DMS79 (cell line): ENCODE data around the gene EYS.
"Not testable (repeated sequence)": the region's sequence is repeated elsewhere in the genome, so short reads cannot be mapped to it uniquely, and the experiment has no call there.

ENCODE experiments used
- DNase-seq: peaks from one replicate; lab custom pipeline; 2025; lab: John Stamatoyannopoulos, UW

EYS gene

DNA sequence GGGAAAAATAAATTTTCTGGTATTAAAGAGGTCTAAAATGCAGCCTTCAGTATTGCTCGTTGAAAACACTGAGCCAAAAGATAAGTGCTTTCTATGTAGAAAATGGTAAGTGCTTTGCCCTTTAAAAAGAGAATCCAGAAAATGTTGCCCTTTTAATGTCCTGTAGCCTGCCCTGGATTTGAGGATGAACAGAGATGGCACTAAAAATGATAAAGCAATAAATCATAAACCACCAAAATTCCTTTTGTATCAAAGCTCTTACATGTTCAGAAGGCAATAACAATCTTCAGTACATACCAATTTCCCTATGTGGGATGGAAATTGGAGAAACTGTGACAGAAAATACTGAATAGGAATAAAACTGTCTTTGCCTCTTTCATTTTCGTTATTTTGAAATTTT lies 1665.7 kb downstream of the EYS start:
- no peak for DNase-seq

DNA sequence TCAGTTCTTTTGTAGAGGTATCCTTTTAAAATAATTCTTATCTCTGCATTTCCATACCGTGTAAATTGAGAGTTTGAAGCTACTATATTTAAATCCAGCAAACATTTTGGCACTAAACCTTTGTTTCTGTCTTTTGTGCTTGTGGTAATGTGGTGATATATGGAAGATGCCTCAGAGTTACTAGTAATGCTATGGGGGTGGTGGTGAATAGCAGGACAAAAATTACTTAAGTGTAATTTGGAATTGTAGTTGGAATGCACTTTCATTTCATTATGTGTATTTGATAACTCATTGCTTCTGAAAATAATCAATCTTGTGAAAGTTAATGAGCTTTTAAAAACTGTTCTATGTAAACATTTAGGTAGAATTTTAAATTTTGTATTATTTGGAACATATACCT lies 1666.9 kb downstream of the EYS start:
- DNase-seq: no peak

DNA sequence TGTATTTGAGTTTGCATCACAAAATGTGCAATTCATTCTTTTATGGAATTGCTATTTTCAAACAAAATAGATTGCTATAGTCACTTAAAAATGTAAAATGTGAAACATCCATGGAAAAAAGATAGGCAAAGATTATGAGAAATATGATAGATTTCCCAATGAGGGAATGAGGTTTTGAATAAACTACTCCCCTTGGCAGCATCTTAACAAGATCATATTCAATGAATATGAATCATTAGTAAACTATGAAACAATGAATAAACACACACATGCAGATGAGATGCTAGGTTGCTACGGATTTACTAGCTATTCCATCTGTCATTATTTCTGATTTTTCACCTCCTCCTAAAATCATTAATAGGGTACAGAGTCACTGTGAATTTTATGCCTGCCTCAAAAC lies 1669.6 kb downstream of the EYS start:
- DNase-seq: no peak

DNA sequence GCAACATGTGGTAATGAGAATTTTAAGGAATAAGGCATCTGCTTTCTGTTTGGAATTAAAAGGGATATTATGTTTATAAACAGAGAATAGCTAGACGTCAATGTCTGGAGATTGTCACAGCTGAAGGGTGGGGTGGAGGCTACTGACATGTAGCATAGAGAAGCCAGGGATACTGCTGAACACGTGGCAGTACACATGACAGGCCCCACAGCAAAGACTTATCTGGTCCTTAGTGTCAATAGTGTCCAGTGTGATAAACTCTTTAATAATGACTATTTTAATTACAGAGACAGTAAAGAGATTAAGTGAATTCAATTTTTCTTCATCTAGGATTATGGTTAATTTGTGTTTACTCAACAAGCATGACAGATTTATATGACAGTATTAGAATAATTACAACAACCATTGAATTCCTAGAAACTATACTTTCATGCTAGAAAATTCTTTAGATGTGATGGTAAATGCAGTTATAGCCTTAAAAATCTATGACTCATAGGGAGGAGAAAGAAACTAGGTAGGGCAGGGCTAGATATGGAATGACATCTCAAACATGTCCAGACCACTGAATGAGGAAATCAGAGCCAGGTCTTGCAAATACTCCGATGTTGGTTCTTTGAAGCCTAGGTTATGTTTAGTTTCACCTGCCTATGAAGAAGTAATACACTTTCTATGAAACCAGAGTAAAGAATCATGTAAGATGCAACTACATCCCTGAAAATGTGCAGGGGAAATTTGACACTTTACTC lies 1671.9 kb downstream of the EYS start:
- no peak for DNase-seq

DNA sequence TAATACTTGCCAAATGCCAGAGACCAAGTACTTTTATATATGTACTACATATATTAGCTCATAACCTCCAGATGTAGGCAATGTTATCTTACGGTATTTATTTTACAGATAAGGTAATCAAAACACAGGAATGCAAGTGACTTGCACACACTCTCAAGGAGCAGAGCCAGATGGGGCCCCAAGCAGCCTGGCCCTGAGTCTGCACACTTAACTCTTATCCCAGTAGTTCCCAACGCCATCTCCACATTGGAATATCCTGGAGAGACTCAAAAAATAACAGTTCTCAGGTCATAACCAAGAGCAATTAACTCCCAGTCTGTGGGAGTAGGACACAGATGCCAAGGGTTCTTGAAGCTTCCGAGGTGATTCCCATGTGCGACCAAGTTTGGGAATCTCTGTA lies 1672.7 kb downstream of the EYS start:
- no peak for DNase-seq

- DNase-seq: not testable (repeated sequence)
Observed at GRCh38 chr6:64030950-64031618, 1675.9 kb downstream of the EYS start.

GRCh38 chr6:64023693-64024092 lies 1683.3 kb downstream of the EYS start:
- no peak for DNase-seq

GRCh38 chr6:64014595-64014994 lies 1692.4 kb downstream of the EYS start:
- no peak for DNase-seq

DNA sequence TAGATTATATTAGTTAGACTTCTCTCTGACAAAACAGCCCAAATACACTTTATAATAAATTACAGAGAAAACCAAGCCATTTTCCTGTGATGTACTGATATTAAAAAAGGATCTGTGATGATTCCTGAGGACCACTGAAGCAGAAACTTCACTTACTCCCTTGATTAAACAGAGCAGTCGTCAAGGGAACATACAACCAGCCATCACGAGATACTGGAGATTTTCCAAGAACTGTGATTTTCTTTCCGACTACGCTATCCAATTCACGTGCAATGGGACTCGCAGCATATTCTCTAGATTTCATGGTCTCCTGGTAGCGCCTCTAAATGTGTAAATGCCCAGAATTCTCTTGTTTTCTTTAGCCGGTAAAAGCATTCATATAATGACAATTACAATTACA lies 1694.0 kb downstream of the EYS start:
- no peak for DNase-seq

- no peak for DNase-seq
Observed at GRCh38 chr6:64012351-64013001, 1694.5 kb downstream of the EYS start.

GRCh38 chr6:64010666-64011065 lies 1696.4 kb downstream of the EYS start:
- no peak for DNase-seq

DNA sequence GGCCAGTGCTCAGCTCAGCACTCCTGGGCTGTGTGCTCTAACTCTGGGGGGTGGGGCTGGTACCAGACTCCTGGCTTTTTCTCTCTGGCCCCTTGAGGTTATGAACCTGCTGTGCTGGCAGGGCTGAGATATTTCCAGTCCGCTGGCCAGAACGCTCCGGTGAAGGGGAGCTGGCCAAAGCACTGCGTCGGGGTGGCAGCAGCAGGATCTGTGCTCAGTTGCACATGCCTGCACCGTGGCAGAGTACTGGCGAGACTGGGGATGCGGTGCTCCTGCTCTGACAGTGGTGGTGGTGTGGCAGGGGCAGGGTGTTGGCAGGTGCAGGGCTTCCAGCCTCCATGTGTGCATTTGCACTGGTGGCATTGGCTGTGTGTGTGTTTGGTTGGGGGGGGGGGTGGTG lies 1697.0 kb downstream of the EYS start:
- DNase-seq: no peak

GRCh38 chr6:64006246-64006645 lies 1700.8 kb downstream of the EYS start:
- DNase-seq: no peak

DNA sequence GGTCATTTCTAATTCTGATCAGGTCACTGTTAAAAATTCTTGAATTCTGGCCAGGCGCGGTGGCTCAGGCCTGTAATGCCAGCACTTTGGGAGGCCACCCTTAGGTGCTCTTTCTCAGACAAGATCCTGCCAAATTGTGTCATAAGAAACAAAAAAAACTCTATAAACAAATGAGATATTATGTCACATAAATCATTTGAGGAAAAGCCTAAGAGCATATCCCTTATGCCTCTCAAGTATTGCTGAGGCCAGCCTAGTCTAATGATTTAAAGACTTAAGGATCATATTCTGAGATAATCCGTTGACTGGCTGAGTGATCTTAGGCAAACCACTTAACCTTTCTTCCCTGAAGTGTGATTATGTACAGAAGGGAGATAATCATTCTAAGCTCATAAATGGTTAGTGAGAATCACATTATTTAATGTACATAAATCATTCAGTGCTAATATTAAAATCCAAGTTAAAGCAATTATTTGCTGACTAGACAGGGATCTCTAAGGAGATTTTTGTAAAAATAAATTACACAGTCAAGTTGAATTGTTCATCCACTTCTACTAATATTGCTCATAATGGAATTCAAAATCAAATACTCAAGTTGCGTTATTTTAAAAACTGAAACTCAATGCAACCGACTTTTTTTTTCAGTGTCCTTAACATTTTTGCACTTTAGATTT lies 1706.1 kb downstream of the EYS start:
- DNase-seq: no peak

GRCh38 chr6:63999613-64000012 lies 1707.4 kb downstream of the EYS start:
- no peak for DNase-seq

- DNase-seq: no peak
Observed at GRCh38 chr6:63998991-63999390, 1708.0 kb downstream of the EYS start.

GRCh38 chr6:63997734-63998133 lies 1709.3 kb downstream of the EYS start:
- DNase-seq: no peak

- DNase-seq: no peak
Observed at GRCh38 chr6:63997221-63997620, 1709.8 kb downstream of the EYS start.

DNA sequence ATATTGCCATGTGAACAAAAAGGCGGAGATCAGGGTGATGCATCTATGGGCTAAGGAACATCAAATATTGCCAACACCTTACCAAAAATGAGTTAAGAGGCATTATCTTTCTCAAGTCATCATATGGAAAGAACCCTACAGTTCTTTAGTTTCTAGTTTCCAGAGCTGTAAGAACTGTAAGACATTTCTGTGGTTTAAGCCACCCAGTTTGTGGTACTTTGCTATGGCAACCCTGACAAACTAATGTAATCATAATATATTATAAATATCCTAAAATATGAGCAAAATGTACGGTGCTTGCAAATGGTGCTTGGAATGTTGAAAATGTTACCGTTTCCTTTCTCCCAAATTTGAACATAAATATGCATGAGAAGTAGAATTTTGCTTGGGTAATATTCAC lies 1721.8 kb downstream of the EYS start:
- DNase-seq: no peak

GRCh38 chr6:63975699-63976098 lies 1731.3 kb downstream of the EYS start:
- DNase-seq: no peak

DNA sequence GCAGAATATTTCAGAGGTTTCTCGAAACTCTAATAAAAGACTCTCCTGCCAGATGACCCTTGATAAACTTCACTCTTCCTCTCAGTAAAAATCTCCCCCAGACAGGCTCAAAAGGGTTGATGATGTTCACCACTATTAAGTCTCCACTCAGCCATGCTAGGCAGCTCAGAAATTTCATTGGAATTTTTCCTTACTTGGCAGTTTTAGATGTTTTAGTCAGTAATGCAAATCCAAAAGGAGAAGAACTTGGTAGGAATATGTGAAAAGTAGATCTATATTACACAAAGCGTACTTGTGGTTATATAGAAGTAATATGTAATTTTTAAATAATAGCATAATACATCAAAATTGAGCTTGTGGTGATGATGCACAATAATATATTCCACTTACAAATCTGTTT lies 1738.4 kb downstream of the EYS start:
- DNase-seq: no peak

GRCh38 chr6:63964366-63964765 lies 1742.7 kb downstream of the EYS start:
- no peak for DNase-seq
